Upper lobe of right lung (tissue), 1 donor: ENCODE measurements around the gene FLRT2. TPM values are rescaled to one million over a fixed set of nuclear protein-coding genes. Genes with fewer than 3 reads are reported as not detected.

ENCODE experiments used
- ATAC-seq: fragments of 200-7000 bp; cut with Tn5 transposase; one replicate; pipeline ENCODE4 v1.9.1; 2020; ENCODE audit warnings: mild to moderate bottlenecking, moderate library complexity
- DNase-seq: peaks from one replicate; pipeline ENCODE4 v3.0.0-alpha.2; 2020
- H3K27ac ChIP-seq: fragments of 200-600 bp; one replicate; pipeline ENCODE4 v1.8.0; 2022
- H3K27me3 ChIP-seq: fragments of 200-600 bp; one replicate; pipeline ENCODE4 v1.8.0; 2022; ENCODE audit warnings: mild to moderate bottlenecking
- H3K36me3 ChIP-seq: fragments of 200-600 bp; one replicate; pipeline ENCODE4 v1.8.0; 2022
- H3K4me1 ChIP-seq: fragments of 200-600 bp; one replicate; pipeline ENCODE4 v1.8.0; 2022
- H3K4me3 ChIP-seq: fragments of 200-600 bp; one replicate; pipeline ENCODE4 v1.8.0; 2022; ENCODE audit warnings: mild to moderate bottlenecking
- H3K9me3 ChIP-seq: fragments of 200-600 bp; one replicate; pipeline ENCODE4 v1.8.0; 2022
- CTCF ChIP-seq: fragments of 200-600 bp; IDR thresholded peaks from one replicate; pipeline ENCODE4 v1.8.0; 2022; ENCODE audit warnings: antibody characterized with exemption
- intact Hi-C: fragments of 100-400 bp; cut with DNase I; formaldehyde crosslinking; loops from one replicate; pipeline ENCODE4 v1.11.0; 2022
- long read RNA-seq: library from polyadenylated mRNA; unstranded; transcript quantifications from one replicate; pipeline ENCODE4 v2.0.0, GENCODE V29; 2021
- total RNA-seq: library from RNA; stranded (reverse); fragmentation: NEBNext Ultra II Directional; extraction: Animal tissue kit (Norgen Biotek cat#: 25700); gene quantifications from one replicate; pipeline ENCODE4 v1.2.1, GENCODE V29; 2021
- donor health status: DM: no; HTN: yes; CAD: no; lungs with severe emphysema.

Gene FLRT2
- total RNA-seq = 13.3 TPM
- long read RNA-seq, partial matches to known transcripts = 0 of 3 reads
- long read RNA-seq, other reads (novel, unspliced or antisense) = 3 of 3 reads

- peak; percentile 72 for DNase-seq
- no peaks in the 10 kb centered on the region for H3K36me3 ChIP-seq
- no peaks in the 10 kb centered on the region for H3K9me3 ChIP-seq
- intact Hi-C loops = no loop called here
- peaks cover 30% of the 10 kb centered on the region for H3K4me1 ChIP-seq
- peaks cover 50% of the 10 kb centered on the region for H3K27me3 ChIP-seq
- peak; percentile 36 for ATAC-seq
- peak within 1 kb of the TSS; percentile 54 for H3K4me3 ChIP-seq
- H3K27ac ChIP-seq = peak within 1 kb of the TSS; percentile 40
- no peak for TF ChIP-seq CTCF
These were observed at the start of gene FLRT2 for GRCh38 chr14:85529803-85530574. FLRT2 (plus strand) TSS chr14:85530144; CDS start chr14:85621515, 91,371 bp downstream.

GRCh38 chr14:85481471-85481870, 48.5 kb upstream of the FLRT2 start:
- Histone ChIP-seq H3K27me3 (no peaks in the 10 kb centered on the region), H3K36me3 (no peaks in the 10 kb centered on the region), H3K27ac (no peak overlapping the region), H3K9me3 (no peaks in the 10 kb centered on the region), H3K4me3 (no peak overlapping the region), H3K4me1 (no peaks in the 10 kb centered on the region)
- no peak for TF ChIP-seq CTCF
- intact Hi-C loops = no loop called here
- no peak for DNase-seq
- ATAC-seq = no peak

GRCh38 chr14:85482552-85482951, 47.4 kb upstream of the FLRT2 start:
- no peaks in the 10 kb centered on the region for H3K4me1 ChIP-seq
- no peak overlapping the region for H3K27ac ChIP-seq
- no peaks in the 10 kb centered on the region for H3K36me3 ChIP-seq
- ATAC-seq (peak; percentile 32), DNase-seq (no peak)
- no peaks in the 10 kb centered on the region for H3K27me3 ChIP-seq
- intact Hi-C loops = no loop called here
- H3K4me3 ChIP-seq = no peak overlapping the region
- TF ChIP-seq CTCF = no peak
- H3K9me3 ChIP-seq = no peaks in the 10 kb centered on the region

GRCh38 chr14:85483037-85483436, 46.9 kb upstream of the FLRT2 start:
- no peaks in the 10 kb centered on the region for H3K27me3 ChIP-seq
- intact Hi-C loops = no loop called here
- H3K4me1 ChIP-seq = no peaks in the 10 kb centered on the region
- no peaks in the 10 kb centered on the region for H3K36me3 ChIP-seq
- no peak for DNase-seq
- no peaks in the 10 kb centered on the region for H3K9me3 ChIP-seq
- no peak overlapping the region for H3K4me3 ChIP-seq
- no peak for ATAC-seq
- no peak for TF ChIP-seq CTCF
- no peak overlapping the region for H3K27ac ChIP-seq

GRCh38 chr14:85483652-85484051, 46.3 kb upstream of the FLRT2 start:
- Histone ChIP-seq H3K4me1 (no peaks in the 10 kb centered on the region), H3K27me3 (no peaks in the 10 kb centered on the region), H3K36me3 (no peaks in the 10 kb centered on the region), H3K9me3 (no peaks in the 10 kb centered on the region), H3K4me3 (no peak overlapping the region), H3K27ac (no peak overlapping the region)
- ATAC-seq = no peak
- intact Hi-C loops = no loop called here
- no peak for TF ChIP-seq CTCF
- DNase-seq = no peak
